ENCODE measurements around the gene BLACAT1.
"Not testable (repeated sequence)": the region's sequence is repeated elsewhere in the genome, so short reads cannot be mapped to it uniquely, and the experiment has no call there.

BLACAT1 gene

GRCh38 chr1:205417870-205418635, 37.8 kb downstream of the BLACAT1 start:
- TF ChIP-seq, protein P1, sequence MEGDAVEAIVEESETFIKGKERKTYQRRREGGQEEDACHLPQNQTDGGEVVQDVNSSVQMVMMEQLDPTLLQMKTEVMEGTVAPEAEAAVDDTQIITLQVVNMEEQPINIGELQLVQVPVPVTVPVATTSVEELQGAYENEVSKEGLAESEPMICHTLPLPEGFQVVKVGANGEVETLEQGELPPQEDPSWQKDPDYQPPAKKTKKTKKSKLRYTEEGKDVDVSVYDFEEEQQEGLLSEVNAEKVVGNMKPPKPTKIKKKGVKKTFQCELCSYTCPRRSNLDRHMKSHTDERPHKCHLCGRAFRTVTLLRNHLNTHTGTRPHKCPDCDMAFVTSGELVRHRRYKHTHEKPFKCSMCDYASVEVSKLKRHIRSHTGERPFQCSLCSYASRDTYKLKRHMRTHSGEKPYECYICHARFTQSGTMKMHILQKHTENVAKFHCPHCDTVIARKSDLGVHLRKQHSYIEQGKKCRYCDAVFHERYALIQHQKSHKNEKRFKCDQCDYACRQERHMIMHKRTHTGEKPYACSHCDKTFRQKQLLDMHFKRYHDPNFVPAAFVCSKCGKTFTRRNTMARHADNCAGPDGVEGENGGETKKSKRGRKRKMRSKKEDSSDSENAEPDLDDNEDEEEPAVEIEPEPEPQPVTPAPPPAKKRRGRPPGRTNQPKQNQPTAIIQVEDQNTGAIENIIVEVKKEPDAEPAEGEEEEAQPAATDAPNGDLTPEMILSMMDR (IDR thresholded peaks at IDR 0.05; ENCODE audit: insufficient read depth, low read length, poor library complexity, severe bottlenecking) = no peak
- no peaks in the 10 kb centered on the region; the same call in 1 of the 2 replicates for H3K27me3 ChIP-seq (replicated peaks; ENCODE audit: control insufficient read depth, insufficient read depth, low read length)
- DNase-seq (ENCODE audit: extremely low read depth, insufficient read length) = no peak
- no peaks in the 10 kb centered on the region for H3K36me3 ChIP-seq (ENCODE audit: control insufficient read depth, insufficient read depth, low read length)
- no peak overlapping the region for H3K4me3 ChIP-seq (replicated peaks; ENCODE audit: low read depth, low read length)

- Histone ChIP-seq H3K4me3 (replicated peaks; ENCODE audit: low read depth, low read length) (no peak overlapping the region), H3K36me3 (ENCODE audit: control insufficient read depth, insufficient read depth, low read length) (no peaks in the 10 kb centered on the region), H3K27me3 (replicated peaks; ENCODE audit: control insufficient read depth, insufficient read depth, low read length) (no peaks in the 10 kb centered on the region; the same call in none of the 2 replicates)
- TF ChIP-seq, protein P1 (IDR thresholded peaks at IDR 0.05; ENCODE audit: insufficient read depth, low read length, poor library complexity, severe bottlenecking) = no peak
- no peak for DNase-seq (ENCODE audit: extremely low read depth, insufficient read length)
Measured at GRCh38 chr1:205416322-205416721, 39.5 kb downstream of the BLACAT1 start.

DNA sequence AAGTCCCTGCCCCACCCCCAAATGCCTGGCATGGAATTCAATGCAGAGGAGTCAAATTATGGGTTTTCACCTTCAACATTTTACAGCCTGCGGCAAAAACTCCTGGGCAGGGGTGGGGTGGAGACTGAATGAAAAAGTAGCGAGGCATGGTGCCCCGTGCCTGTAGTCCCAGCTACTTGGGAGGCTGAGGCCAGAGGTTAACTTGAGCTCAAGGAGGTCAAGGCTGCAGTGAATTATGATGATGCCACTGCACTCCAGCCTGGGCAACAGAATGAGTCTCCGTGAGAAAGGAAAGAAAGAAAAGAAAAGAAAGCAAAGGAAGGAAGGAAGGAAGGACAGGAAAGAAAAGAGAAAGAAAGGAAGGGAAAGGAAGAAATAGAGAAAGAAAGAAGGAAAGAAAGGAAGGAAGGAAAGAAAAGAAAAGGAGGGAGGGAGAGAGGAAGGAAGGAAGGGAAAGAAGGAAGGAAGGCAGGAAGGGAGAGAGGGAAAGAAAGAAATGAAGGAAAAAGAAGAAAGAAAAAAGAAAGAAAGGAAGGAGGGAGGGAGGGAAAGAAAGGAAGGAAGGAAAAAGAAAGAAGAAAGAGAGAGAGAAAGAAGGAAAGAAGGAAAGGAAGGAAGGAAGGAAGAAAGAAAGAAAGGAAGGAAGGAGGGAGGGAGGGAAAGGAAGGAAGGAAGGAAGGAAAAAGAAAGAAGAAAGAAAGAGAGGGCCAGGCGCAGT, 45.1 kb downstream of the BLACAT1 start:
- Histone ChIP-seq H3K4me3 (replicated peaks; ENCODE audit: low read depth, low read length) (no peak overlapping the region), H3K36me3 (ENCODE audit: control insufficient read depth, insufficient read depth, low read length) (no peaks in the 10 kb centered on the region), H3K27me3 (replicated peaks; ENCODE audit: control insufficient read depth, insufficient read depth, low read length) (no peaks in the 10 kb centered on the region; the same call in 1 of the 2 replicates)
- no peak for DNase-seq (ENCODE audit: extremely low read depth, insufficient read length)
- TF ChIP-seq, protein P1 (IDR thresholded peaks at IDR 0.05; ENCODE audit: insufficient read depth, low read length, poor library complexity, severe bottlenecking) = no peak

GRCh38 chr1:205407970-205408369, 47.9 kb downstream of the BLACAT1 start:
- no peak for DNase-seq (ENCODE audit: extremely low read depth, insufficient read length)
- TF ChIP-seq, protein P1 (IDR thresholded peaks at IDR 0.05; ENCODE audit: insufficient read depth, low read length, poor library complexity, severe bottlenecking) = no peak
- Histone ChIP-seq H3K27me3 (replicated peaks; ENCODE audit: control insufficient read depth, insufficient read depth, low read length) (no peaks in the 10 kb centered on the region; the same call in 1 of the 2 replicates), H3K36me3 (ENCODE audit: control insufficient read depth, insufficient read depth, low read length) (no peaks in the 10 kb centered on the region), H3K4me3 (replicated peaks; ENCODE audit: low read depth, low read length) (no peak overlapping the region)

- not testable (repeated sequence) for DNase-seq (ENCODE audit: extremely low read depth, insufficient read length); H3K27me3 ChIP-seq (replicated peaks; ENCODE audit: control insufficient read depth, insufficient read depth, low read length); H3K36me3 ChIP-seq (ENCODE audit: control insufficient read depth, insufficient read depth, low read length); H3K4me3 ChIP-seq (replicated peaks; ENCODE audit: low read depth, low read length)
Measured at GRCh38 chr1:205406252-205406651, 49.6 kb downstream of the BLACAT1 start.

Measured in GM06990 (cell line).